BLaER1 (cell line): ENCODE measurements around the gene GPD1L.

Experiments
- H3K27ac ChIP-seq: shearing (Covaris generic); formaldehyde crosslinking; 2 replicates; pipeline ENCODE4 v1.8.1; 2022
- H3K27me3 ChIP-seq: shearing (Covaris generic); formaldehyde crosslinking; 2 replicates; pipeline ENCODE4 v1.8.1; 2022
- H3K36me3 ChIP-seq: shearing (Covaris generic); formaldehyde crosslinking; 2 replicates; pipeline ENCODE4 v1.8.1; 2022
- H3K4me1 ChIP-seq: shearing (Covaris generic); formaldehyde crosslinking; 2 replicates; pipeline ENCODE4 v1.8.1; 2022
- H3K4me2 ChIP-seq: shearing (Covaris generic); formaldehyde crosslinking; 2 replicates; pipeline ENCODE4 v1.8.1; 2022
- H3K4me3 ChIP-seq: shearing (Covaris generic); formaldehyde crosslinking; 2 replicates; pipeline ENCODE4 v1.8.1; 2022
- H3K9ac ChIP-seq: shearing (Covaris generic); formaldehyde crosslinking; 2 replicates; pipeline ENCODE4 v1.8.1; 2022
- H3K9me3 ChIP-seq: shearing (Covaris generic); formaldehyde crosslinking; 2 replicates; pipeline ENCODE4 v1.8.1; 2022
- H4K20me1 ChIP-seq: shearing (Covaris generic); formaldehyde crosslinking; 2 replicates; pipeline ENCODE4 v1.8.1; 2022
- Cebpa-rat ChIP-seq: shearing (Covaris generic); IDR thresholded peaks from 2 replicates; pipeline ENCODE4 v1.8.1; 2022

The GPD1L gene

GRCh38 chr3:32202496-32202895, 96.1 kb downstream of the GPD1L start:
- Histone ChIP-seq H3K27ac (no peak overlapping the region), H3K4me1 (peaks cover 13% of the 10 kb centered on the region), H3K9me3 (no peaks in the 10 kb centered on the region), H3K9ac (no peak overlapping the region), H4K20me1 (no peaks in the 10 kb centered on the region), H3K36me3 (no peaks in the 10 kb centered on the region), H3K27me3 (no peaks in the 10 kb centered on the region), H3K4me3 (no peak overlapping the region), H3K4me2 (no peak overlapping the region)
- TF ChIP-seq Cebpa-rat: no peak

- Histone ChIP-seq H3K4me3 (no peak overlapping the region), H3K27ac (no peak overlapping the region), H3K27me3 (no peaks in the 10 kb centered on the region), H3K9me3 (no peaks in the 10 kb centered on the region), H3K4me1 (peaks cover 13% of the 10 kb centered on the region), H3K36me3 (no peaks in the 10 kb centered on the region), H3K9ac (no peak overlapping the region), H3K4me2 (no peak overlapping the region), H4K20me1 (no peaks in the 10 kb centered on the region)
- TF ChIP-seq Cebpa-rat: no peak
These were observed 97.4 kb downstream of the GPD1L start for GRCh38 chr3:32203854-32204253.

- no peaks in the 10 kb centered on the region for H3K9me3 ChIP-seq
- H4K20me1 ChIP-seq: no peaks in the 10 kb centered on the region
- H3K27me3 ChIP-seq: no peaks in the 10 kb centered on the region
- no peak overlapping the region for H3K4me3 ChIP-seq
- no peaks in the 10 kb centered on the region for H3K36me3 ChIP-seq
- H3K4me1 ChIP-seq: no peaks in the 10 kb centered on the region
- no peak for TF ChIP-seq Cebpa-rat
- no peak overlapping the region for H3K9ac ChIP-seq
- no peak overlapping the region for H3K27ac ChIP-seq
- H3K4me2 ChIP-seq: no peak overlapping the region
These were observed 102.0 kb downstream of the GPD1L start for GRCh38 chr3:32208447-32208846.

- TF ChIP-seq Cebpa-rat: no peak
- Histone ChIP-seq H3K9me3 (0 out of 2 replicates have a peak, but pooled peaks cover 8% of the 10 kb centered on the region), H3K4me2 (no peak overlapping the region), H4K20me1 (no peaks in the 10 kb centered on the region), H3K9ac (no peak overlapping the region), H3K27me3 (no peaks in the 10 kb centered on the region), H3K4me1 (no peaks in the 10 kb centered on the region), H3K4me3 (no peak overlapping the region), H3K27ac (no peak overlapping the region), H3K36me3 (no peaks in the 10 kb centered on the region)
These were observed 108.8 kb downstream of the GPD1L start for GRCh38 chr3:32215185-32215584.

- no peaks in the 10 kb centered on the region for H3K36me3 ChIP-seq
- TF ChIP-seq Cebpa-rat: no peak
These were observed 109.9 kb downstream of the GPD1L start for GRCh38 chr3:32216172-32216783.

GRCh38 chr3:32217339-32217738, 110.9 kb downstream of the GPD1L start:
- H3K4me3 ChIP-seq: no peak overlapping the region
- no peak overlapping the region for H3K27ac ChIP-seq
- peaks cover 12% of the 10 kb centered on the region; the same call in 1 of the 2 replicates for H3K9me3 ChIP-seq
- no peaks in the 10 kb centered on the region for H3K27me3 ChIP-seq
- no peaks in the 10 kb centered on the region for H4K20me1 ChIP-seq
- peaks cover 11% of the 10 kb centered on the region for H3K4me1 ChIP-seq
- no peak overlapping the region for H3K4me2 ChIP-seq
- no peak overlapping the region for H3K9ac ChIP-seq
- H3K36me3 ChIP-seq: no peaks in the 10 kb centered on the region
- no peak for TF ChIP-seq Cebpa-rat

More at GRCh38 chr3:32216172-32216783, 109.9 kb downstream of the GPD1L start:
- H3K4me3 ChIP-seq: no peak overlapping the region
- no peaks in the 10 kb centered on the region for H4K20me1 ChIP-seq
- peaks cover 12% of the 10 kb centered on the region; the same call in 1 of the 2 replicates for H3K9me3 ChIP-seq
- H3K27ac ChIP-seq: no peak overlapping the region
- H3K4me1 ChIP-seq: peaks cover under 1% of the 10 kb centered on the region; the same call in 1 of the 2 replicates
- no peaks in the 10 kb centered on the region for H3K27me3 ChIP-seq
- H3K4me2 ChIP-seq: no peak overlapping the region
- no peak overlapping the region for H3K9ac ChIP-seq
